ENCODE results near the gene PLCZ1.

The PLCZ1 gene

DNA sequence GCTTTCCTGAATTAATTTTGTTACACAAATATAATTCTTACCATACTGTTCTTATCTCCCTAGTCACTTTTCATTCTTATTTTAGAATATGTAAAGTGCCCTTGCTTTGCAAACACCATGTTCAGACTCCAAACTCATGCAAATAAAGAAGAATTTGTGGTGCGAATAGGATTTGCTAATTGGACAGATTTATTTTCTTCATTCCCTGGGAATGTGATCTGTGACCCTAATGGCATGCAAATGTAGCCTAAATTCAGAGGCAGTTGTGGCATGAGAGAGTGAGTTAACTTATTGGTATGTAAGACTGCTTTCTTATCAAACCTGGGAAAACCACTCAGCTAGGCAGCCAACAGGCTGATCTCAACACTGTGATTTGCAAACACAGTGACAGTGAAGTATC, 10.1 kb upstream of the PLCZ1 start:
- DNase-seq (ENCODE audit: low read depth), result no peak
- no peak overlapping the region for H3K4me3 ChIP-seq (ENCODE audit: low read depth, low read length)
- TF ChIP-seq POLR2A (IDR thresholded peaks at IDR 0.05; ENCODE audit: extremely low read depth, insufficient read length) (no peak), MYC (IDR thresholded peaks at IDR 0.05; ENCODE audit: low read depth, low read length) (no peak)
- TF ChIP-seq, protein P1, sequence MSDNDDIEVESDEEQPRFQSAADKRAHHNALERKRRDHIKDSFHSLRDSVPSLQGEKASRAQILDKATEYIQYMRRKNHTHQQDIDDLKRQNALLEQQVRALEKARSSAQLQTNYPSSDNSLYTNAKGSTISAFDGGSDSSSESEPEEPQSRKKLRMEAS (IDR thresholded peaks at IDR 0.05; ENCODE audit: low read depth, low read length), result no peak
- TF ChIP-seq, protein P2, sequence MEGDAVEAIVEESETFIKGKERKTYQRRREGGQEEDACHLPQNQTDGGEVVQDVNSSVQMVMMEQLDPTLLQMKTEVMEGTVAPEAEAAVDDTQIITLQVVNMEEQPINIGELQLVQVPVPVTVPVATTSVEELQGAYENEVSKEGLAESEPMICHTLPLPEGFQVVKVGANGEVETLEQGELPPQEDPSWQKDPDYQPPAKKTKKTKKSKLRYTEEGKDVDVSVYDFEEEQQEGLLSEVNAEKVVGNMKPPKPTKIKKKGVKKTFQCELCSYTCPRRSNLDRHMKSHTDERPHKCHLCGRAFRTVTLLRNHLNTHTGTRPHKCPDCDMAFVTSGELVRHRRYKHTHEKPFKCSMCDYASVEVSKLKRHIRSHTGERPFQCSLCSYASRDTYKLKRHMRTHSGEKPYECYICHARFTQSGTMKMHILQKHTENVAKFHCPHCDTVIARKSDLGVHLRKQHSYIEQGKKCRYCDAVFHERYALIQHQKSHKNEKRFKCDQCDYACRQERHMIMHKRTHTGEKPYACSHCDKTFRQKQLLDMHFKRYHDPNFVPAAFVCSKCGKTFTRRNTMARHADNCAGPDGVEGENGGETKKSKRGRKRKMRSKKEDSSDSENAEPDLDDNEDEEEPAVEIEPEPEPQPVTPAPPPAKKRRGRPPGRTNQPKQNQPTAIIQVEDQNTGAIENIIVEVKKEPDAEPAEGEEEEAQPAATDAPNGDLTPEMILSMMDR (IDR thresholded peaks at IDR 0.05; ENCODE audit: low read depth, low read length), result no peak

DNA sequence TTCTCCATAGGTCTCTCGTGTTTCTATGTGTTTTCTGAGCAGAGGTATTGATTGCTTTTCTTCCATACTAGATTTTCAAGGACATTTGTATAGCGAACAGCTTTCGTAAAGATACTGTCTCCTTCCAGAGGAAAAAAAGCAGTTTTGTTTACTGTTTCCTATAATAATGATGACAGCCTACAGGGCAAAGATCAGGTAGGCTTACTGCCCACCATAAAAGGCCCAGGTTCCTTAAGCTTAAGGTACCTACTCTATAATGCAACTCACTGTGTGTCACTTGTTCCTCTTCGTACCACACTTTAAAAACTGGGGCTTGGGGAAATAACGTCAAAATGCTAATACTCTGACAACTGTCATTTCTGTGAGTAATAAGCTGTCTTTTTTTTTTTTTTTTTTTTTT, 6.7 kb downstream of the PLCZ1 start:
- DNase-seq (ENCODE audit: low read depth), result no peak
- TF ChIP-seq, protein P2 (IDR thresholded peaks at IDR 0.05; ENCODE audit: low read depth, low read length), result no peak
- no peak for TF ChIP-seq POLR2A (IDR thresholded peaks at IDR 0.05; ENCODE audit: extremely low read depth, insufficient read length)
- TF ChIP-seq, protein P1 (IDR thresholded peaks at IDR 0.05; ENCODE audit: low read depth, low read length), result no peak
- no peak for TF ChIP-seq MYC (IDR thresholded peaks at IDR 0.05; ENCODE audit: low read depth, low read length)
- no peak overlapping the region for H3K4me3 ChIP-seq (ENCODE audit: low read depth, low read length)

DNA sequence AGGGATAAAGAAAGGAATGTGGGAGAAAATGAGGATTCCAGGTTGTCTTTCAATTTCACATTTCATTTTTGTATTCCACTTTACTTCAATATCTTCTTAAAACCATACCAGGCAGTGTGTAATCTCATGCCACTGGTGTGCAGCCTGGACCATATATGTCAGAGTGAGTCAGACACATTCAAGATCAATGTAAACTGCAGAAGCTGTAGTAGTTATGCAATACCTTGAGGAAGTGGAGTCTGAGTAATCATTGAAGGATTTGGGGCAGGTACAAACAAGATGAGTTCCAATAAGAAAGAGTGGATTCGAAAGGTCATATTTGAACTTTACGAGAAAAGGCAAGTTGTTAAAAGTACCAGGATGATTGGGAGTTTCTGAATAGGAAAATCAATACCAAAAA, 14.1 kb downstream of the PLCZ1 start:
- no peak for TF ChIP-seq POLR2A (IDR thresholded peaks at IDR 0.05; ENCODE audit: extremely low read depth, insufficient read length)
- TF ChIP-seq, protein P1 (IDR thresholded peaks at IDR 0.05; ENCODE audit: low read depth, low read length), result no peak
- no peak for TF ChIP-seq MYC (IDR thresholded peaks at IDR 0.05; ENCODE audit: low read depth, low read length)
- TF ChIP-seq, protein P2 (IDR thresholded peaks at IDR 0.05; ENCODE audit: low read depth, low read length), result no peak
- peak; percentile 58 for DNase-seq (ENCODE audit: low read depth)
- H3K4me3 ChIP-seq (ENCODE audit: low read depth, low read length), result no peak overlapping the region

DNA sequence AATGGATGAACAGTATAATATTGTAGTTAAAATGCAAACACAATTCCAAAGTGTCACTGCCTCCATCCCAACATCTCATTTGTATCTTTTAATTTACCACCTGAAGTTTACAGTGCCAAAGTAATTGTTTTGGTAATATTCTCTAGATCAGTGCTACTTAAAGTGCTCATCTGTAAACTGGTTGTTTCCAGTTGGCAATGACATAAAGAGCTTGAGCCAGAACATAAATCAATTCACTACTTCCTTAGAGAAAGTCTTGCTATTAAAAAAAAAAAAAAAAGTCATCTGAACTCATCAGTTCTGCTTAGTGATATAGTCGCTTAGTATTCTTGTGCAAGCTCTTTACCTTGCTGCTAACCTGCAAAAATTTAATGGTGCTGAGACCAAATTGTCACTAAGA, 16.4 kb downstream of the PLCZ1 start:
- no peak overlapping the region for H3K4me3 ChIP-seq (ENCODE audit: low read depth, low read length)
- TF ChIP-seq, protein P1 (IDR thresholded peaks at IDR 0.05; ENCODE audit: low read depth, low read length), result no peak
- TF ChIP-seq MYC (IDR thresholded peaks at IDR 0.05; ENCODE audit: low read depth, low read length) (no peak), POLR2A (IDR thresholded peaks at IDR 0.05; ENCODE audit: extremely low read depth, insufficient read length) (no peak)
- TF ChIP-seq, protein P2 (IDR thresholded peaks at IDR 0.05; ENCODE audit: low read depth, low read length), result no peak
- DNase-seq (ENCODE audit: low read depth), result no peak

DNA sequence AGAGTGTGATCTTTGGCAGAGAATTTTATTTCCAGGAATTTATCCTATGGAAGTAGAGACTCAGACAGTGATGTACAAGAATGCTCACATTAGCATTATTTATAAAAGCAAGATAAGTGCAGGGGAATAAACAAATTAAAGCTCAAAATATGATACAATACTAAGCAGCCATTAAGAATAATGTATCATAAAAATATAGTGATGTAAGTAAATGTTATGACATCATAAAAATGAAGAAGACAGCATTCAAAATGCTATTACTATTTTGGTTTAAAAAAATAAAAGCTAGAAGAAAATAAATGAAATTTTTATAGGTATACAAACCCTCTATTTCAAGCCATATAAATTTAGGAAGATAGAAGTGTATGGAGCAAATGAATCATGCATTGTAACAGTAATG, 17.1 kb downstream of the PLCZ1 start:
- TF ChIP-seq POLR2A (IDR thresholded peaks at IDR 0.05; ENCODE audit: extremely low read depth, insufficient read length), result no peak
- TF ChIP-seq, protein P2 (IDR thresholded peaks at IDR 0.05; ENCODE audit: low read depth, low read length), result no peak
- TF ChIP-seq, protein P1 (IDR thresholded peaks at IDR 0.05; ENCODE audit: low read depth, low read length), result no peak
- TF ChIP-seq MYC (IDR thresholded peaks at IDR 0.05; ENCODE audit: low read depth, low read length), result no peak
- no peak for DNase-seq (ENCODE audit: low read depth)
- no peak overlapping the region for H3K4me3 ChIP-seq (ENCODE audit: low read depth, low read length)

Data from NB4 (cell line).